CD4-positive, alpha-beta T cell treated with Interleukin-4 for 4 hours (primary cell): ENCODE results near the gene TIMELESS.
"Not testable (repeated sequence)": the region's sequence is repeated elsewhere in the genome, so short reads cannot be mapped to it uniquely, and the experiment has no call there.

Experiments
- DNase-seq: peaks from one replicate; pipeline ENCODE4 v3.0.0-alpha.2; 2020

The TIMELESS gene

GRCh38 chr12:56408799-56409417 lies 40.3 kb downstream of the TIMELESS start:
- no peak for DNase-seq

GRCh38 chr12:56404227-56404626 lies 45.0 kb downstream of the TIMELESS start:
- DNase-seq = not testable (repeated sequence)

GRCh38 chr12:56401612-56402011 lies 47.6 kb downstream of the TIMELESS start:
- DNase-seq = not testable (repeated sequence)

GRCh38 chr12:56401125-56401524 lies 48.1 kb downstream of the TIMELESS start:
- DNase-seq = not testable (repeated sequence)

GRCh38 chr12:56399466-56399865 lies 49.8 kb downstream of the TIMELESS start:
- DNase-seq = not testable (repeated sequence)

GRCh38 chr12:56398324-56398723 lies 50.9 kb downstream of the TIMELESS start:
- no peak for DNase-seq

- no peak for DNase-seq
Measured at GRCh38 chr12:56392331-56392730, 56.9 kb downstream of the TIMELESS start.

GRCh38 chr12:56391721-56392120 lies 57.5 kb downstream of the TIMELESS start:
- DNase-seq = no peak

- no peak for DNase-seq
Measured at GRCh38 chr12:56389412-56389811, 59.8 kb downstream of the TIMELESS start.

GRCh38 chr12:56387152-56387736 lies 62.0 kb downstream of the TIMELESS start:
- DNase-seq = no peak

- DNase-seq = no peak
Measured at GRCh38 chr12:56385873-56386272, 63.4 kb downstream of the TIMELESS start.

GRCh38 chr12:56382611-56383010 lies 66.6 kb downstream of the TIMELESS start:
- no peak for DNase-seq

GRCh38 chr12:56377989-56378316 lies 71.3 kb downstream of the TIMELESS start:
- DNase-seq = no peak

- DNase-seq = no peak
Measured at GRCh38 chr12:56377310-56377988, 71.8 kb downstream of the TIMELESS start.

GRCh38 chr12:56375598-56376434 lies 73.4 kb downstream of the TIMELESS start:
- no peak for DNase-seq

- DNase-seq = no peak
Measured at GRCh38 chr12:56374726-56375597, 74.3 kb downstream of the TIMELESS start.

- no peak for DNase-seq
Measured at GRCh38 chr12:56373515-56373914, 75.7 kb downstream of the TIMELESS start.

GRCh38 chr12:56366948-56367347 lies 82.3 kb downstream of the TIMELESS start:
- no peak for DNase-seq
